GM12892 (cell line): ENCODE results near the gene SORT1.

Source experiments
- POLR2A ChIP-seq: IDR thresholded peaks from 2 replicates; pipeline ENCODE4 v1.6.1; 2011; ENCODE audit warnings: low read depth, low read length, control low read depth
- POLR2AphosphoS5 ChIP-seq: IDR thresholded peaks from 2 replicates; pipeline ENCODE4 v1.6.1; 2011; ENCODE audit warnings: low read depth, low read length, control low read depth
- TAF1 ChIP-seq: IDR thresholded peaks from 2 replicates; pipeline ENCODE4 v1.6.1; 2011; ENCODE audit warnings: low read depth, mild to moderate bottlenecking, control low read depth, low read length, borderline replicate concordance

GRCh38 chr1:109298666-109299557 is 98.8 kb downstream of the SORT1 start:
- TF ChIP-seq POLR2A (no peak), POLR2AphosphoS5 (no peak), TAF1 (no peak)
